Transverse colon (tissue), 4 donors: Measurements from ENCODE around the gene BSDC1.

ENCODE experiments used
- POLR2AphosphoS5 ChIP-seq, 3 donors: sonication (generic); formaldehyde crosslinking; IDR thresholded peaks; one replicate each; pipeline ENCODE4 v1.6.1; 2016; ENCODE audit warnings: antibody characterized with exemption in 3 of 3
- TF ChIP-seq, protein P1 (sequence below), 5 experiments: fragments of 200-600 bp in 3 of 5; fragments of 450-650 bp in 2 of 5; sonication (generic) in 3 of 5; IDR thresholded peaks; 1 replicate in 2 of 5; 2 replicates in 3 of 5; pipeline ENCODE4 v1.5.1; 2016 to 2017; ENCODE audit warnings: antibody characterized with exemption in 5 of 5, inconsistent platforms in 3 of 5, mild to moderate bottlenecking in 2 of 5, moderate library complexity in 1 of 5

DNA sequence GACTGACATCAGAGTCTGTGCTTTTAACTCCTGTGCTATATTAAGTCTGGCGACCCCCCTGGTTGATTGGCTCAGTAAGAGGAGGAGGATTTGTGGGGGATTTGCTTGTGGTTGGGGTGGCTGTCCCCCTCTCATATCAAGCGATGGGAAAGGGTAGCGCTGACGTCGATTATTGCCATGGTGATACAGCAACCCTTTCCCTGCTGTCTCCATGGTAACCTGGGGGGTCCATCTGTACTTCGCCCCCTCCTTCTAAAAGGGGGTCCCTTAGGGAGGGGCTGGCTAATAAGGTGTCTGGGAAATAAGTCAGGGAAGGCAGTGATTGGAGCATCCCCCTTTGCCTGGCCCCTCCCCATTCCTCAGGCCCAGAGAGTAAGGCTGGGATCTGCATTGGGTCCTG lies 36.6 kb downstream of the BSDC1 start:
- TF ChIP-seq POLR2AphosphoS5 (IDR thresholded peaks at IDR 0.05) = no peak
- TF ChIP-seq, protein P1, sequence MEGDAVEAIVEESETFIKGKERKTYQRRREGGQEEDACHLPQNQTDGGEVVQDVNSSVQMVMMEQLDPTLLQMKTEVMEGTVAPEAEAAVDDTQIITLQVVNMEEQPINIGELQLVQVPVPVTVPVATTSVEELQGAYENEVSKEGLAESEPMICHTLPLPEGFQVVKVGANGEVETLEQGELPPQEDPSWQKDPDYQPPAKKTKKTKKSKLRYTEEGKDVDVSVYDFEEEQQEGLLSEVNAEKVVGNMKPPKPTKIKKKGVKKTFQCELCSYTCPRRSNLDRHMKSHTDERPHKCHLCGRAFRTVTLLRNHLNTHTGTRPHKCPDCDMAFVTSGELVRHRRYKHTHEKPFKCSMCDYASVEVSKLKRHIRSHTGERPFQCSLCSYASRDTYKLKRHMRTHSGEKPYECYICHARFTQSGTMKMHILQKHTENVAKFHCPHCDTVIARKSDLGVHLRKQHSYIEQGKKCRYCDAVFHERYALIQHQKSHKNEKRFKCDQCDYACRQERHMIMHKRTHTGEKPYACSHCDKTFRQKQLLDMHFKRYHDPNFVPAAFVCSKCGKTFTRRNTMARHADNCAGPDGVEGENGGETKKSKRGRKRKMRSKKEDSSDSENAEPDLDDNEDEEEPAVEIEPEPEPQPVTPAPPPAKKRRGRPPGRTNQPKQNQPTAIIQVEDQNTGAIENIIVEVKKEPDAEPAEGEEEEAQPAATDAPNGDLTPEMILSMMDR (IDR thresholded peaks at IDR 0.05) = no peak
